ENCODE data around the gene STARD13.

Gene STARD13

DNA sequence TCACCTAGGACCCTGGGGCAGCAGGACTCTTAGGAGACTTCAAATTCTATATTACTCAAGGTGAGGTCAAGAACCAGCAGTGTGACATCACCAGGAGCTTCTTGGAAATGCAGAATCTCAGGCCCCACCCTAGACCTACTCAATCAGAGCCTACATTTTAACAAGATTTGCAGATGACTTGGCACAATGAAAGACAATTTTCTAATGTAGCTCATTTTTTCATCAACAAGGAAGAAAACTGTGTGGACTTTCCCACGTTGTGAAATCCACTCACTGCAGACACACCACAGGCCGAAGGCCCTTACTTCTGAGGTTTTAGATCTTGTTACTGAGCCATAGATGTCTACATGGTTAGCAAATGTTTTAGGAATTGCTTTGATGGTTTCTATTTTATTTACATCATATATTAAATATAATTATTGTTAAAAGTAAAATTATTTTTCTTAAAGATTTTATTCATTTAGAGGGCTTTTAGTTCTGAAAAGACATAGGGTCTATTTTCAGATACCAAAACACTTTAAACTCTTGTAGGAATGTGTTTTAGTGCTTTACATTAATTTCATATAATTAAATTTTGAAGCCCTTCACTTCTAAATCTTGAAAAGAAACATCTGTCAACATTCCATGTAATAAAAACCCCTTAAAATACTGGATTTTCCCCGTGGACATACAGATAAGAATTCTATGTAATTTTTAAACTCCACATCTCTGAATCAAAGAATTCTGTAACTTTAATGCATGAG is 18.5 kb upstream of the STARD13 start:
- Mint-ChIP-seq H3K9me3 (peaks cover 9% of the 10 kb centered on the region), H3K36me3 (ENCODE audit: low read depth) (no peaks in the 10 kb centered on the region), H3K4me3 (no peak overlapping the region), H3K4me1 (peaks cover 8% of the 10 kb centered on the region), H3K27me3 (ENCODE audit: low read depth) (no peaks in the 10 kb centered on the region), H3K27ac (peak overlapping the region; percentile 6 to 80 (median 71))
- TF ChIP-seq, protein P1, sequence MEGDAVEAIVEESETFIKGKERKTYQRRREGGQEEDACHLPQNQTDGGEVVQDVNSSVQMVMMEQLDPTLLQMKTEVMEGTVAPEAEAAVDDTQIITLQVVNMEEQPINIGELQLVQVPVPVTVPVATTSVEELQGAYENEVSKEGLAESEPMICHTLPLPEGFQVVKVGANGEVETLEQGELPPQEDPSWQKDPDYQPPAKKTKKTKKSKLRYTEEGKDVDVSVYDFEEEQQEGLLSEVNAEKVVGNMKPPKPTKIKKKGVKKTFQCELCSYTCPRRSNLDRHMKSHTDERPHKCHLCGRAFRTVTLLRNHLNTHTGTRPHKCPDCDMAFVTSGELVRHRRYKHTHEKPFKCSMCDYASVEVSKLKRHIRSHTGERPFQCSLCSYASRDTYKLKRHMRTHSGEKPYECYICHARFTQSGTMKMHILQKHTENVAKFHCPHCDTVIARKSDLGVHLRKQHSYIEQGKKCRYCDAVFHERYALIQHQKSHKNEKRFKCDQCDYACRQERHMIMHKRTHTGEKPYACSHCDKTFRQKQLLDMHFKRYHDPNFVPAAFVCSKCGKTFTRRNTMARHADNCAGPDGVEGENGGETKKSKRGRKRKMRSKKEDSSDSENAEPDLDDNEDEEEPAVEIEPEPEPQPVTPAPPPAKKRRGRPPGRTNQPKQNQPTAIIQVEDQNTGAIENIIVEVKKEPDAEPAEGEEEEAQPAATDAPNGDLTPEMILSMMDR (IDR thresholded peaks at IDR 0.05; ENCODE audit: unreplicated experiment in 3 of 3) = no peak

DNA sequence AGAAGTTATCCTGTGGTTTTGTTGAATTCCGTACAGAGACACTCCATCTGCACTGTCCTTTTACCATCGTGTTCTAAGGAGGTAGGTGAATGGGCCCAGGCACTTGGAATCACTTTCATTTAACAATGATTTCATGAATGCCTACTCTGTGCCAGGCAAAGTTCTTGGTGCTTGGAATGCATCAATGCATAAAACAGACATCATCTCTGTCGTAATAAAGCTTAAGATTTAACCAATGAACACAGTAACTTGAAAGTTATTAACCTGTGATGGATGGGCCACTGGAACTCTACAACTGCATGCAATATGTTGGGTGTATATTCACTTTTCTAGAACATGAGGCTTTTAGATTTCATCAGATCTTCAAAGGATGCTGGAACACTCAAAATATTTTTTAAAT is 14.1 kb upstream of the STARD13 start:
- no peaks in the 10 kb centered on the region for H3K27me3 Mint-ChIP-seq (ENCODE audit: low read depth)
- no peak overlapping the region for H3K27ac Mint-ChIP-seq
- no peaks in the 10 kb centered on the region for H3K9me3 Mint-ChIP-seq
- TF ChIP-seq, protein P1 (IDR thresholded peaks at IDR 0.05; ENCODE audit: unreplicated experiment in 3 of 3) = no peak
- H3K4me1 Mint-ChIP-seq = no peaks in the 10 kb centered on the region
- H3K4me3 Mint-ChIP-seq = no peak overlapping the region
- H3K36me3 Mint-ChIP-seq (ENCODE audit: low read depth) = no peaks in the 10 kb centered on the region

DNA sequence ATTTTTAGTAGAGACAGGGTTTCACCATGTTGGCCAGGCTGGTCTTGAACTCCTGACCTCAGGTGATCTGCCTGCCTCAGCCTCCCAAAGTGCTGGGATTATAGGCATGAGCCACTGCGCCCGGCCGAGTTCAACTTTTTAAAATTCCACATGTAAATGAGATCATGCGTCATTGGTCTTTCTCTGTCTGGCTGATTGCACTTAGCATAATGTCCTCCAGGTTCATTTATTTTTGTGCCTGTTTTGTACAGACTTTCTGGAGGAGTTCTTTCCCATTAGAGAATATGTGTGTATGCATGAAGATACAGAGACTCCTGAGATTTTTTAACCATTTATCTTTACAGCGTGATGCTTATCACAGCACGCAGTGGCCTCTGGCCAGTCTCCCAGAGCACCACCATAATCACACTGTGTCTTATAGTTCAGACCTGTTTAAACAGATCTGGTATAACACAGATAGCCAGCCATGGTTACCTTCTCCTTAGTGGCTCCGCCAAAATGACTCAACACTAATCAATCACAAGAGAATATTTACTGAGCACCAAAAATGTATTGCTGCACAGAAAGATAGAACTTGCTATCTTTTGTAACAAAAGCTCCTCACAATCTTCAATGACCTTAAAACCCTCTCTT is 11.4 kb upstream of the STARD13 start:
- no peak overlapping the region for H3K4me3 Mint-ChIP-seq
- H3K27ac Mint-ChIP-seq = no peak overlapping the region
- H3K4me1 Mint-ChIP-seq = peaks cover 4% of the 10 kb centered on the region
- no peaks in the 10 kb centered on the region for H3K36me3 Mint-ChIP-seq (ENCODE audit: low read depth)
- H3K9me3 Mint-ChIP-seq = no peaks in the 10 kb centered on the region
- TF ChIP-seq, protein P1 (IDR thresholded peaks at IDR 0.05; ENCODE audit: unreplicated experiment in 3 of 3) = no peak
- H3K27me3 Mint-ChIP-seq (ENCODE audit: low read depth) = no peaks in the 10 kb centered on the region

DNA sequence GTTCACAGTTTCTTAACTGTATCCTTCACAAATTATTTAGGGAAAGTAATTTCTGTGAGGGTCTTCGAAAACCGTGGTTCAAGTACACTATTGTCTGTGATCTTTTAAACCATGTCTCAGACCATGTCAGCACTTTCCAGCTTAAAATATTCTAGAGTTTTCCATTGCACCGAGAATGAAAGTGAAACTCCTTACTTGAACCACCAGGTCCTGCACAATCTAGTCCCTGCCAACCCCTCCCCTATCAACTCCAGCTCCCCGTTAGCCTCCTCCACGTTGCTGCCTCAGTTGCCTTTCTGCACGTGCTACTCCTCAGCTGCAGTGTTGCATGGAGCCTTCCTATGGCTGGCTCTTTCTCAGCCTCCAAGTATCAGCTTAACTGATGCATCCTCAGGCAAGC is 7.2 kb upstream of the STARD13 start:
- no peaks in the 10 kb centered on the region for H3K9me3 Mint-ChIP-seq
- no peaks in the 10 kb centered on the region for H3K36me3 Mint-ChIP-seq (ENCODE audit: low read depth)
- H3K27ac Mint-ChIP-seq = peak overlapping the region in 2 of 3 experiments; percentile 49 to 73
- no peak overlapping the region for H3K4me3 Mint-ChIP-seq
- TF ChIP-seq, protein P1 (IDR thresholded peaks at IDR 0.05; ENCODE audit: unreplicated experiment in 3 of 3) = no peak
- no peaks in the 10 kb centered on the region for H3K27me3 Mint-ChIP-seq (ENCODE audit: low read depth)
- peaks cover 29% of the 10 kb centered on the region for H3K4me1 Mint-ChIP-seq

DNA sequence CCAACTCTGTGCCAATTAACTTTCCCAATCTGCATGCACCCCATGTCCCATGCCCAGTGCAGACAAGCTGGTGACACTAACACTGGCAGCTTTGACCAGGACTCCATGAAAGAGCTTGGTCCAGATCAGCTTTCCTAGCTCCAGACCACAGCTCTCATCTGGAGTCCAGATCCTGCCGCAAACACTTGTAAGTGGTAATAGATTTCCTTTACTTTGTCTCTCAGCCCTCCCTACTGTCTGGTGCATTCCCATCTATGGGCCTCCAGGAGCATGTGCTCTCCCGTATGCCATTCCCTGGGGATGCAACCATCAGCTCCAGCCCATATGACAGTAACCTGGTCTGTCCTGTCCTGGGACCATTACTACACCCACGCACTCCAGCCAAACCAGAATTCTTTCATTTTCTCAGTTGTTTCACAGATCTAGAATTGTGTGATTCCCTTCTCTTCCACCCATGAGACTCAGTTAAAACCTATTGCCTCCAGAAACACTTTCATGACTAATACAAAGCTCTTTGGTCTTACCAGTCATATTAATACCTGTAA is 4.9 kb upstream of the STARD13 start:
- H3K4me3 Mint-ChIP-seq = no peak overlapping the region
- no peaks in the 10 kb centered on the region for H3K36me3 Mint-ChIP-seq (ENCODE audit: low read depth)
- no peaks in the 10 kb centered on the region for H3K9me3 Mint-ChIP-seq
- peak overlapping the region in 2 of 3 experiments; percentile 23 to 30 for H3K27ac Mint-ChIP-seq
- peaks cover 47% of the 10 kb centered on the region for H3K4me1 Mint-ChIP-seq
- no peaks in the 10 kb centered on the region for H3K27me3 Mint-ChIP-seq (ENCODE audit: low read depth)
- TF ChIP-seq, protein P1 (IDR thresholded peaks at IDR 0.05; ENCODE audit: unreplicated experiment in 3 of 3) = no peak
